ENCODE data around the gene HMGCL.
A peak's percentile ranks its signal among the peaks of the same experiment; 100 is the strongest.
"Not testable (repeated sequence)": the region's sequence is repeated elsewhere in the genome, so short reads cannot be mapped to it uniquely, and the experiment has no call there.

The HMGCL gene

GRCh38 chr1:23798662-23799142 is 26.5 kb downstream of the HMGCL start:
- no peak for DNase-seq (ENCODE audit: low read depth)

- DNase-seq (ENCODE audit: low read depth), result no peak
These were observed 27.5 kb downstream of the HMGCL start for GRCh38 chr1:23797478-23798448.

- no peak for DNase-seq (ENCODE audit: low read depth)
These were observed 28.6 kb downstream of the HMGCL start for GRCh38 chr1:23796466-23797271.

GRCh38 chr1:23795676-23796465 is 29.4 kb downstream of the HMGCL start:
- no peak for DNase-seq (ENCODE audit: low read depth)

- DNase-seq (ENCODE audit: low read depth), result not testable (repeated sequence)
These were observed 30.5 kb downstream of the HMGCL start for GRCh38 chr1:23794732-23795182.

- DNase-seq (ENCODE audit: low read depth), result no peak
These were observed 31.1 kb downstream of the HMGCL start for GRCh38 chr1:23793861-23794731.

- peak; percentile 35 for DNase-seq (ENCODE audit: low read depth)
These were observed 32.0 kb downstream of the HMGCL start for GRCh38 chr1:23793018-23793781.

GRCh38 chr1:23792151-23792945 is 32.9 kb downstream of the HMGCL start:
- DNase-seq (ENCODE audit: low read depth), result no peak

GRCh38 chr1:23791516-23792047 is 33.6 kb downstream of the HMGCL start:
- no peak for DNase-seq (ENCODE audit: low read depth)

- DNase-seq (ENCODE audit: low read depth), result peak; percentile 85
These were observed 34.3 kb downstream of the HMGCL start, which contains the start of gene LYPLA2 for GRCh38 chr1:23790696-23791515. TSS of gene LYPLA2 (plus strand) at chr1:23791145. CDS start at chr1:23792683, 1,538 bp downstream.

GRCh38 chr1:23788695-23789094 is 36.5 kb downstream of the HMGCL start:
- no peak for DNase-seq (ENCODE audit: low read depth)

GRCh38 chr1:23787701-23788100 is 37.5 kb downstream of the HMGCL start:
- no peak for DNase-seq (ENCODE audit: low read depth)

GRCh38 chr1:23784846-23785245 is 40.4 kb downstream of the HMGCL start:
- DNase-seq (ENCODE audit: low read depth), result no peak

GRCh38 chr1:23783141-23783540 is 42.1 kb downstream of the HMGCL start:
- not testable (repeated sequence) for DNase-seq (ENCODE audit: low read depth)

GRCh38 chr1:23779826-23780371 is 45.3 kb downstream of the HMGCL start:
- no peak for DNase-seq (ENCODE audit: low read depth)

GRCh38 chr1:23777979-23778814 is 47.0 kb downstream of the HMGCL start, which contains the start of gene PITHD1:
TSS of gene PITHD1 (plus strand) at chr1:23778418. CDS start at chr1:23778516, 98 bp downstream.
- peak; percentile 67 for DNase-seq (ENCODE audit: low read depth)
